ENCODE measurements around the gene MXI1.

DNA sequence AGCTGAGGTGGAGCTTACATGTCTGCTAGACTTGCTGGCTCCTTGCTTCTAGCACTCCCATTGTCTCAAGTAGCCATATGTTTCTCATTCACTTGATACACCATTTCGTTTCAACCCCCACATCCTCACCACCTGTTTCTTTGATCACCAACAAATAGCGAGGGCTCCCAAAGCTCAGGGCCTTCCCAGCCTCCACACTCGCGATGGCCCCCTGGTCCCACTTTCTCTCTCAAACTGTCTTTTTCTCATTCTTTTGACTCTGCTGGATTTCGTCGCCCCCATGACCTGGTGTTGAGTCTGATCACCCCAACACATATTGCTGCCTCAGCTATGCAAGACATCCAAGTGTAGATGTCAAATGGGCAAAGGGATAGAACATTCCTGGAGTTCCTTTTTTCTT, 123.3 kb downstream of the MXI1 start:
- TF ChIP-seq CTCF (IDR thresholded peaks at IDR 0.05) = no peak
- no peak for TF ChIP-seq POLR2A (IDR thresholded peaks at IDR 0.05)
- TF ChIP-seq POLR2AphosphoS5 (IDR thresholded peaks at IDR 0.05; ENCODE audit: insufficient read depth in 1 of 2, low read depth in 1 of 2) = no peak
